ENCODE measurements around the gene UTP25.
"Not testable (repeated sequence)": the region's sequence is repeated elsewhere in the genome, so short reads cannot be mapped to it uniquely, and the experiment has no call there.

Gene UTP25

GRCh38 chr1:209900734-209901133 is 73.0 kb downstream of the UTP25 start:
- no peak for DNase-seq

- DNase-seq = no peak
Observed at GRCh38 chr1:209901211-209901610, 73.4 kb downstream of the UTP25 start.

- not testable (repeated sequence) for DNase-seq
Observed at GRCh38 chr1:209904774-209905173, 77.0 kb downstream of the UTP25 start.

All from activated CD4-positive, CD25-positive, alpha-beta regulatory T cell (primary cell).